ENCODE measurements around the gene LARGE1.

The LARGE1 gene

DNA sequence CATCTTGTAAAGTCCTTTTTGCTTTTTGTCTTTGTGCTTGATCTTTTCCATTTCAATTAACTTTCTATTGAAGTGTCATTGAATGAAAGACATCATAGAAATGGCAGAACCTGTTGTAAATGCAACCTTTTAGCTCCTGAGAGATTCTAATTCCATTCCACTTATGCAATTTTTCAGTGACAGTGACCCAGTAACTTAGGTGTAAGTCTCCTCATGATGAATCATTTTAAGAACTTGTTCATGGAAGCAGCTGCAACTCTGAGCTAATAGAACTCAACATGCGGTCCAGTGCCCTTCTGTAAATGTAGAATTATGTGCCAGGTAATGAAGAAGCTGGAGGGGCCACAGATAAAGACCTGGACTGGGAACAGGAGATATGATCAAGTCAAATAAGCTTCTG, 463.8 kb downstream of the LARGE1 start:
- no peak for DNase-seq

DNA sequence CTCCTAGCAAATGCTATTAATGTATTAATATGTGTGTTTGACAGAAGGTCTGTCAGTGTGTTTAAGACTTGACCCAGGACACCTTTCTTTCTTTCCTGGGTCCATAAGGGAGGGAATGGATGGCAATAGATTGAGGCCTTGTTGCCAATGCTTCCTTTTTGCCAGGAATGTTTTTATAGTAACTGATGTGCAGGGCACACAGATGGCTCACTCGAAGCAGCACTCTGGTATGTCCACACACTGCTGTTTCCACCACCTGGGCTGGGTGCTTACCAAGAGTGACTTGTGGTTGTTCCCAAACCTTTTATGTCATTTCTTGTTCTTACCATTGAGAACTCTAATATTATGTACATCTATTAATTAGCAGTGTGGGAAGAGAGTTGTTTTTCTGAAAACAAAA, 465.2 kb downstream of the LARGE1 start:
- DNase-seq = no peak

DNA sequence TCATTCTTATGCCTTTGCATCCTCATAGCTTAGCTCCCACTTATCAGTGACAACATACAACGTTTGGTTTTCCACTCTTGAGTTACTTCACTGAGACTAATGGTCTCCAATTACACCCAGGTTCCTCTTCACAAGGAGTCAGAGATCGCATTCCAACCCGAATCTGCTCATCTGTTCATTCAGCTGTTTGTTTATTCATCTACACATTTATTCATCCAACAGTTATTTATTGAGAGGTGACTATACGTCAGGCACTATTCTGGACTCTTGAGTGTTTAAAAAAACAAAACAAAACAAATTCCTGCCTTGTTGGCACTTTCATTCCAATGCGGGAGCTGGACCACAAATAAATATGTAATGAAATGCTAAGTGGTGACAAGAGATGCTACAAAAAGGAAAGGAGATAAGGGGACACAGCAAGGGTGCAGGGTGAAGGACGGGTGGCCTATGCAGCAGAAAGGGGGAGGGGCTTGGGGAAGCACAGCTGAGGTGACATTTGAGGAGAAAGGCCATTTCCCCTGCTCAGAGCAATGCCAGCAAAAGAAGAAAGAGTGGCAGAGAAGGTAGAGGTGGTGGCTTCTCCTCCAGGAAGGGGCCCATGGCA, 468.3 kb downstream of the LARGE1 start:
- no peak for DNase-seq

DNA sequence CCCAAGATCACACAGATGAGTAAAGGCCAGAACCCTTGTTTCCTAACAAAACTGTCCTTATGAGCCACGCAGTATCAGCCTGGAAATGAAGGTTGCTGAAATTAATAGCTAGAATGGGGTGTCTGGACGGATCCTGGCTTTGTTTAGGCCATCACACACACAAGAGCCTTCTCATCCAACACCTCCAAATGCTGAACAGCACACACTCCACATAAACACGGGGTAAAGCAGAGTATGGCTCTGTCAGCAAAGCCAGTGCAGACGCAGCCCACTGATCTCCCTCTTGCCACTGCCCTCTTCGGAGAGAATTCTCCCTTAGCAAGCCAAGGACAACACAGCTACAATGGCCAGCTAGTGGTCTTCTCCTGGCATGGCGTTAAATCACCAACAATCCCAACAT, 469.5 kb downstream of the LARGE1 start:
- DNase-seq = no peak

DNA sequence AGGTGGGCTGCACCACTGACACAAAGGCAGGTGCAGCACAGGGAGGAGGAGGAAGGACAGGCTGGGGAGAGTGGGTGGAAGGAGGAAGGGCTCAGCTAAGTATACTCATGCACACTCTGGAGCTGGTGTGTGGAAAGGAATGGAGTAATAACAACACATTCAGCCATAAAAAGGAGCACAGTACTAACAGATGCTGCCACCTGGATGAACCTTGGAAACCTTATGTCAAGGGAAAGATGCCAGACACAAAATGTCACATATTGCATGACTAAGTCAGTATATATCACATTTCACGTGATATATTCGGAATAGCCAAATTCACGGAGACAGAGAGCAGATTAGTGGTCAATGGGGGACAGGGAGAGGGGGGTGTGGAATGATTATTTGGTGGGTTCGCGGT, 472.5 kb downstream of the LARGE1 start:
- no peak for DNase-seq

- DNase-seq = no peak
These were observed 476.6 kb downstream of the LARGE1 start for GRCh38 chr22:33443683-33444082.

- DNase-seq = no peak
These were observed 479.5 kb downstream of the LARGE1 start for GRCh38 chr22:33440756-33441155.

- DNase-seq = no peak
These were observed 482.0 kb downstream of the LARGE1 start for GRCh38 chr22:33438273-33438672.

DNA sequence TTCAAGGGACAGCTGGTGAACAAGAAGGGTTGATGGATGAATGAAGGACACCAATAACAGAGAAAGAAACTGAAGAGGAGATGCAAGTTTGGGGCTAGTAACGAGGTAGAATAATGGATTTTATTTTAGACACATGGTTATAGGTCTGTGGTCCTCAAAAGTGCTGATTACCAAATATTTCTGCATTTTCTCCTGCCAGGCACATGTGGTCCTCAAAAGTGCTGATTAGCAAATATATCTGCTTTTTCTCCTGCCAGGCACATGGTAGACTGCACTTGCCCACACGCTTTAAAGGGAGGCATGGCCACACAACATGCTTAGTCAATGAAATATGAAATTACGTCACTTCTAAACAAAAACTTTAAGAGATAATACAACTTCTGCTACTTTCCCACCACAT, 489.0 kb downstream of the LARGE1 start:
- no peak for DNase-seq

- no peak for DNase-seq
These were observed 491.0 kb downstream of the LARGE1 start for GRCh38 chr22:33429281-33429680.

- no peak for DNase-seq
These were observed 492.8 kb downstream of the LARGE1 start for GRCh38 chr22:33427461-33427860.

- DNase-seq = no peak
These were observed 493.8 kb downstream of the LARGE1 start for GRCh38 chr22:33426451-33426850.

DNA sequence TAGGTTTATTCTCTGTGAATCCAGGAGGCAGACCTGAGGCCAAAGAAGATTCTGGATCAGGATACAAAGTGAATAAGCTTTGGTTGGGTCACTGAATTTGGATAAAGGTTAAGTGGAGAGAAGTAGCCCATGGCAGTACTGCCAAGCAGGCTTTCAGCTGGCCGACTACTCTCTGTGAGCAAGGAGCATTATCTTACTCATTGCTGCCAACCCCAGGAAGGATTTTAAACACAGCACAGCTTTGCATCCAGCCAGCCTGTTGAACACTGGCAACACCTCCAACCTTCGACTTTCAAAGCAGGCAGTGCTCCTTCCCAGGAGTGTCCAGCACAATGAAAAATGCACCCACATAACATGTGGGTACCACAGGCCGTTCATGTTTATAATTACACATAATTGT, 498.4 kb downstream of the LARGE1 start:
- DNase-seq = no peak

DNA sequence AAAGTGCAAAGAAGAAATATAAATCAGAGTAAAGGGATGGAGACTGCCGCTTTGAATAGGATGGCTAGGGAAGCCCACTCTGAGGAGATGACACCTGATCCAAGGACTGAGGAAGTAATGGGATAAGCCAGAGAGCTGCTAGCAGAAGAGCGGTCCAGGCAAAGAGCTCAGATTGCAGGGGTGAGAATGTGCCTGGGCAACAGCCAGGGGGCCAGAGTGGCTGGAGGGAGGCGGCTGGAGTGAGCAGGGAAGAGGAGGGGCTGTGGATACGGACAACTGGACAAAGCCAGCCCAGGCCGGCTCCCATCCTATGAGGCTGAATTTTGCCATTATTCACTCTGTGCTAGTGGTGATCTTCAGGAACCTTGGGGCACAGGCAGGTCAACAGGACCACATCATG, 501.8 kb downstream of the LARGE1 start:
- DNase-seq = no peak

GRCh38 chr22:33415401-33415800, 504.9 kb downstream of the LARGE1 start:
- DNase-seq = no peak

DNA sequence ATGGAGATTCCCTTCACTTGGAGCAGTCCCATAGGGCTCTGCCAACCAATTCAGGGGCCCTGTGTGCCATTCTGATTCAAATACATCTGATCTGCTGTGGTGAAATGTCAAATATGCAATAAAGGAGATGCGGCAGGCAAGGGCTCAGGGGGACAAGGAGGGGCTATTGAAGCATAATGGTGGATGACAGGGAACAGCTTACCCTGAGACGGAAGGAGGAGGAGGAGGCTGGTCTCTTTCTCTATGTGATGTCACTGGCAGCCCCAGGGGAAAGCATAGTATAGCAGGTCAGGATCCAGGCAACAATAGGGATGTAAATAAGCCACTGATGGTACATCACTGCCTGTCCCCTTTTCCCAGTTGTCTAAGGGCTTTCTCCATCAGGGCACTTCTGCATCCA, 511.2 kb downstream of the LARGE1 start:
- DNase-seq = no peak

DNA sequence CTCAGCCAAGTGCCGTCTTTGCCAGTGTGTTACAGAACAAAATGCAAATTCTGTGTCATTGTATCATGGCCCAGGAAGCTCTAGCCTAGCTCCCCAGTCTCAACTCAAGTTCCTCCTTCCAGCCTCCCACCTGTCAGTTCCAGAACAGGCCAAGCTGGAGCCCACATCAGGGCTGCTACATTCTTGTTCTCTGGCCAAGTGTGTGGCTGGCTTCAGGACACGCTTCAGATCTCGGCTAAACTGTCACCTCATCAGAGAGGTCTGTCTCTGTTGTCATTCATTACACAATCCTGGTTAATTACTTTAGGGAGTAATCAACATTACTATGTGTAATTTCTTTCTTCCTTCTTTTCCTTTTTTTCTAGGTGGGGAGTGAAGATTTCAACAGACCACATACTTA, 515.1 kb downstream of the LARGE1 start:
- DNase-seq = no peak

- no peak for DNase-seq
These were observed 515.6 kb downstream of the LARGE1 start for GRCh38 chr22:33404723-33405122.

- no peak for DNase-seq
These were observed 518.0 kb downstream of the LARGE1 start for GRCh38 chr22:33402325-33402724.

GRCh38 chr22:33401291-33401690, 519.0 kb downstream of the LARGE1 start:
- DNase-seq = no peak

DNA sequence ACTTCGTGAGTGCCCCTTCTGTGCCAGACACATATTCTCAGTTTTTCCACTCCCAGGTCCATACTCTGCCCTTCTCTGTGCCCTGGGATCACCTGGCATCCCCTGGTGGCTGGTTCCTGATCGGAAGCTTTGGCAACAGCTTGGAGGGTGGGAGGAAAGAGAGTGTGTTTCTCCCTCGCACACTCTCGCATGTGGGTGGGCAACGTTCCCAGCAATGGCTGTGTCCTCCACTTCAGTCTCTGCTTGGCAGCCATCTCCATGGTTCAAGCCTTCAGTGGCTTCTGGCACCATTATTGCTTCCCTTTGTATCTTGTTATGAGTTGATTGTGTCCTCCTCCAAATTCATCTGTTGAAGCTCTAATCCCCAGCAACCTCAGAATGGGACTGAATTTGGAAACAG, 519.4 kb downstream of the LARGE1 start:
- no peak for DNase-seq

DNA sequence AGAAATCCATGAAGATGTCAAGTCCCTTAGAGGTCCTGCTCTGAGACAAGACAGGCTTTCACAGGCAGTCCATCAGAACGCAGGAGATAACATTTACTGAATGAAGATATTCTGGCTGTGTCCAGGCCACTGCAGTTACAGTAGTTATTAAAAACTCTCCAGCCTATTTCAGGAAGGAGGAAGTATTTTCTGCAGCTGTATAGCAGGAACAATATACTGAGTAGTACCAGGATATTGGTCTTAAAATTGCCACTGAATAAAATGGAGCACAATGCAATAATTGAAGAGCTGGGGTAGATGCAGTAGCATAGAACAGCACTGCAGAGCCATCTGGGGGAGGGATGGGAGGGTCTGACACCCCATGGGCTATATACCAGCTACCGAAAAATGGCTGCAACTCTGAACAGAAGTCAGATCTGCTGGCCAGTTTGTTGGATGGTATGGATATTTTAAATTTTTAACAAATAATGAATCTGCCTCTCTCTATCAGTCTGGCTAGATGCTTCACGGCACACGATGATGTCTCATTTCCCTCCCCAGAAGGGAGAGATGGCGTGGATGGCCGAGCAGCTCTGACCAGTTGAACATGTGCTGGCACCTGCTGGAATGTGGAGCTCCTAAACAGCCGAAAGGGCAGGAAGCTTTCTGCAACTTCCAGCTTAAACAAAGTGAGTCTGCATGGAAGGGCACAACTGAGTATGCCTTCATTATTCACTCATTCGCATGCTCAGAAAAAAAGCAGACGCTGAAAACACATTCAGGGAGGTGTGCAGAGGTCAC, 520.0 kb downstream of the LARGE1 start:
- DNase-seq = no peak

DNA sequence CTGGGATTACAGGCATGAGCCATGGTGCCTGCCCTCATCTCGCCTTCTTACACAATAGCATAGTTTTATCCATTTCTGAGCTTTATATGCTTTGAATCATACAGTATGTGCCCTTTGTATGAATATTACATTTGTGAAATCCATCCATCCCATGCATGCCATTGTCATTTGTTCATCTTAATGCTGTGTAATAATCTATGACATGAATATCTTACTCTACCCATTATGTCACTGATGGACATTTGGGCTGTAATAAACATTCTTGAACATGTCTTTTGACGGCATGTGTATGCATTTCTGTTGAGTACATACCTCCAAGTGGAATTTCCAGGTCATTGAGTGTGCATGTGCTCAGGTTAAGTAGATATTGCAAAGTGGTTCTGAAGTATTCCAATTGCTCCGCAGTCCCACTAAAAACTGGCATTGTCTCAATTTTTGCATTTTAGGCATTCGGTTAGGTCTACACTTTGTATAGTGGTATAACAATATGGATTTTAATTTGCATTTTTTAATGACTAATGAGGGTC, 522.8 kb downstream of the LARGE1 start:
- no peak for DNase-seq

DNA sequence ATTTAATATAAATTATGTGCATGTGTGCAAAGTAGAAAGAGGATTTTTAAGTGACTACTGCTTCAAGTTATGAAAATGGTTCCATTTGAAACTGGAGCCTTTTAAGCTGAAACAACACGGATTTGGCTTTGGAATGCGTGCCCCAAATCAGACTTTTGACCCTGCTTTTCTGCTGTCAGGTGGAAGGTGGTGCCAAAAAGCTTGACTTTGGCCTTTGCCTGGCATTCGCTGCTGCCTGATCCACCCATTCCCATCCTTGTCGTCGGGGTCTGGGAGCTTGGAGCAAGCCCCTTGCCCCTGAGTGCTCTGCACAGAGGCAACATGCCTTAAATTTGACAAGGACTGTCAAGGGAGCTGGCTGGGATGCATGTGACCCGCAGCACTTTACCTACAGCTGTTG, 526.8 kb downstream of the LARGE1 start:
- DNase-seq = no peak

DNA sequence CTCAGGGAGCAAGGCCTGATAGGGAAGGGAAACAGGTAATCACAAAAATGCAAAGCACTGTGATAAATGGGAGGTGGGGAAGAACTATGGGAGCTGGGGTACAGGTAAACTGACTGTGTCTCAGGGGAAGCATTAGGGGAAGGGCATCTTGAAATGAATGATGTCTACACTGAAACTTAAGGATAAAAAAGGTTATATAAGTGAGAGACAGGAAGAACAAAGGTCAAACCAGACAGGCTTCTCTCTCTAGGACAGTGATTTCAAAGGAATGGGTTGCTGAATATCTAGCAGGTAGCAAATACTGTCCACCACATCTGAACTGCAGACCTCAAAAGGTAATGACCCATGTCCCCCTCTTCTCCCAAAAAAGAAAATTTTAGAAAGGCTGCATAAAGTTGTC, 529.0 kb downstream of the LARGE1 start:
- DNase-seq = no peak

Data from CD4-positive, alpha-beta T cell treated with Interleukin-12 subunit alpha and Interleukin-12 subunit beta, for 1 hour (primary cell).